ENCODE measurements around the gene GRIN3B.

The GRIN3B gene

DNA sequence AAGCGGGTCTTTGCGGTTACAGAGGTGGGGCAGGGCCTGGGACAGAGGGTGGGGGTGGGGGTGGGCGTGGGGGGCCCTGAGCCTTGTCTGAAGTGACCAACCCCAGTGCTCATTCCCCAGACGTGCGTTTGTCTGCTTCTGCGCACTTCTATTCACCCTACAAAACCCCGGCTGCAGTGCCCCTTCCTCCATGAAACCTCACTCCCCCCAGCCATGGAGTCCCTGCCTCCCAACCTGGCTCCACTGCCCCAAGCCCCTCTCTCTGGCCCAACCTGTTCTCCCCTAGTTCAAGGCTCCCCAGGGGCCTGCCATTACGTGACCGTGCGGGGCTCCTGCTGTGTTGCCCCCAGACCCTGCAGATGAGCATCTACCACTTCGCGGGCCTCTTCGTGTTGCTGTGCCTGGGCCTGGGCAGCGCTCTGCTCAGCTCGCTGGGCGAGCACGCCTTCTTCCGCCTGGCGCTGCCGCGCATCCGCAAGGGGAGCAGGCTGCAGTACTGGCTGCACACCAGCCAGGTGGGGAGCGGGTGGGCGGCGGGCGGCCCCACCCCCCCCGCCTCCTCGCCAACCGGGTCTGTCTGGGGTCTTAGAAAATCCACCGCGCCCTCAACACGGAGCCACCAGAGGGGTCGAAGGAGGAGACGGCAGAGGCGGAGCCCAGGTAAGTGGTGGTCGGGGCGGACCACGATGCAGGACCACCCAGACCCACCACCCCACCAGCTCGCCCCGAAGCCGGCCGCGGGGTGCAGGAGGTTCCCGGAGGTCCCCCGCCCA, 8.2 kb downstream of the GRIN3B start:
- DNase-seq, result no peak

GRCh38 chr19:1009041-1009980, 9.1 kb downstream of the GRIN3B start:
- DNase-seq, result no peak

DNA sequence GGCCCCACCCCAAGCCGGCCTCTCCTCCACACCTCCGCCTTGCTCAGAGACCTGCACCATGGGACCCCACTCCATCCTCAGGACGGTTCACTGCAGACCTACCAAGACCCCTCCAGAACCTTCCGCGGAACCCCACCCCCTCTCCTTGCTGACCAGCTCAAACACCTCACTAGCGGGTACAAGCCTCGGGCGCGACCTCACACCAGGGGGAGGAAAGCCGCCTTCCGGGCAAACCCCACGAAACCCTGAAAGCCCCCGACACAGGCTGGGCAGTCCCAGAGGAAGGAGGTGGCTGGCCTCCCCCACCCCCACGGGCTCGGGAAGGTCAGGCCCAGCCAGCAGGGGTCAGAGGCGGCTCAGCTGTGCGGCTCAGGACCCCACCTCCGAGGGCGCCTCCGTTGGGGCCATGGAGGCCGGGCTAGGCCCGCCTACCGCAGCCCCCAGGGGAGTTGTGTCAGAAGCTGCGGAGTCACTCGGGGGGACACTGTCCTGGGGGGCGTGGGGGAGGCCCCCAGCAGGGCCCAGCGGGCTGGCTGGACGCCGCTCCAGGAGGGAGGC, 9.8 kb downstream of the GRIN3B start:
- DNase-seq, result no peak

GRCh38 chr19:1010586-1011510, 10.6 kb downstream of the GRIN3B start:
- DNase-seq, result no peak

DNA sequence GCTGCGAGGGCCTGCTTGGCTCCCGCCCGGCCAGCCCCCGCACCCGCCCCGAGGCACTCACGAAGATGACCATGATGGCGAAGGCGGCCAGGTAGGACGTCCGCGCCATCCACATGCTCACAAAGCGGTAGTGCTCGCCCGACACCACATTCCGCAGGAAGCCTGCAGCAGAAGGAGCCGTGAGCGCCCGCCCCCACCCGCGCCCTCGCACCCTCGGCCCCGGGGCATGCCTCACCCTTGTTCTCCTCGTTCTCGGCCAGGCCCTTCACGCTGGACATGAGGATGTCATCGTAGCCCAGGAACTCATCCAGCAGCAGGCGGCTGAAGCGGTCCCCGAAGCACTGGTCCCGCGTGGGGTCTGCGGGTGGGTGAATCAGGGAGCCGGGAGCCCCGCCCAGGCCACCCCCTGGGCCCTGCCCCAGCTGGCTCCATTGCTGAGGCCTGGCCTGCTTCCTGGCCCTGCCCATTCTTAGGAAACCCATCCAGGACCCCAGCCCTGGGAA, 11.7 kb downstream of the GRIN3B start:
- DNase-seq, result no peak

GRCh38 chr19:1012334-1012733, 12.1 kb downstream of the GRIN3B start:
- no peak for DNase-seq

DNA sequence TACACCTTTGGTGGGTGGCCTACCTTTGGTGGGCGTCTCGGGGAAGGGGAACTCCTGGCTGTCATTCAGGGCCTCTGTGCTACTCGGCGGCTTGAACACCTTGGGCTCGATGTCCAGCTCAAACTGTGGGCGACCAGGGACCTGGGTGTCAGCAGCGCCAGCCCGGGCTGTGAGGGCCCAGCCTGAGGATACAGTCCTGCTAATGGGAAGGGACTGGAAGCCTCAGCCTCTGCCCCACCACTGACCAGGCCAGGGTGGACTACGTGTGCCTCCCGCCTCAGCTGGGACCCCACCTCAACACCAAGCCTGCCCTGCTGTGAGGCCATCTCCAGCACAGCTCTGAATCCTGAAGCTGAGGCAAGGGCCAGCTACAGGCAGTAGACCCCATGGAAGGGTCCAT, 13.0 kb downstream of the GRIN3B start:
- DNase-seq, result no peak

GRCh38 chr19:1014161-1015060, 14.2 kb downstream of the GRIN3B start:
- DNase-seq, result no peak

GRCh38 chr19:1015061-1015781, 15.0 kb downstream of the GRIN3B start:
- no peak for DNase-seq

DNA sequence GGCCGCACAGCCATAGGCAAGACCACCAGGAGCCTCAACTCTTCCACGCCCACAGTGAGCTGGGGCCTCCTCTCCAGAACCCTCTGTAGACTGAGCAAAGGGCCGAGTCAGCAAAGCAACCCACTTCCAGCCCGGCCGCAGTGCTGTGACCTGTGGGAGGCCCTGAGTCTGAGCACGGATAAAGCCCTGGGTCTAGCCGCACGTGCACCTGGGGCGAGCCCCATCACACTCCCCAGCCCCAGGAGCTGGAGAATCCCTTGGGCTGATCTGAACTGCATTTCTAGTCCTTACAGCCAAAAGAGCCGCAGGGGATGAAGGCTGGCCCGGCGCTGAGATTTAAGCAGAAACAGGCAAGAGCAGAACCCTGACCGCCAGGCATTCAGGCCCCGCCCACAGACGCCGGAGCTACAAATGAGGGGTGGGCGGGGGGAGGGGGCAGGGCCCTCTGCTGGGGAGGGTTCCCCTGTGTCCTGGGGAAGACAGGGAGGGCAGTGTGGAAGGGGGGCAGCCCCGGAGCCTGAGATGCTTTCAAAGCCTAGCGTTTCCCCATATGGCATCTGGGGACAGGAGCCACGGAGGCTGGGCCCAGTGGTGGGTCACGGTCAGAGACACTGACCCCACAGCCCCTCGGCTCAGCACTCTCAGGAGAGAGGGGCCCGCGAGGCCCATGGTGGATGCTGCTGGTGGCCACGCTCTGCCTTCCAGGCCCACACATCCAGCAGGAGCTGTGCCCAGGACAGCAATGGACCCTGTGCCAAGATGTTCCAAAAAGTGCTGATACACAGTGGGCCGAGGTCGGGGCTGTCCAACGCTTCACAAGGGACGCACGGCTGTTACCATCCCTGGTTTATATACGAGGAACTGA, 15.8 kb downstream of the GRIN3B start:
- DNase-seq, result no peak

- DNase-seq, result no peak
These were observed 16.5 kb downstream of the GRIN3B start for GRCh38 chr19:1016647-1017114.

GRCh38 chr19:1017115-1017905, 17.1 kb downstream of the GRIN3B start:
- DNase-seq, result no peak

GRCh38 chr19:1017906-1018305, 17.7 kb downstream of the GRIN3B start:
- DNase-seq, result no peak

DNA sequence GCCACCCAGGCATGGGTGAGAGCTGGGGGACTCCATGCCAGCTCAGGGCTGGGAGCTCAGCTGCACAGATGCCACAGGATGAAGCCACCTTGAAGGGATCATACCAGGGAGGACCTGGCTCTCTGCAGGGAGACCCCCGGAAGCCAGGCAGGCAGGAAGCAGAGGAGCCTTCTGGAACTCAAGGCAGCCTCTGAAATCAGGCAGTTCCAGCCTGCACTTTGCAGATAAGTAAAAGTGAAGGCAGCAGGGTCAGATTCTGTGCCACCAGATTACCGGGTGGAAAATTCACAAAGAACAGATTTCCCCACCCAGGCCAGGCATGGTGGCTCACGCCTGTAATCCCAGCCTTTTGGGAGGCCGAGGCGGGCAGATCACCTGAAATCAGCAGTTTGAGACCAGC, 18.2 kb downstream of the GRIN3B start:
- no peak for DNase-seq

GRCh38 chr19:1018932-1019615, 18.9 kb downstream of the GRIN3B start:
- DNase-seq, result no peak

DNA sequence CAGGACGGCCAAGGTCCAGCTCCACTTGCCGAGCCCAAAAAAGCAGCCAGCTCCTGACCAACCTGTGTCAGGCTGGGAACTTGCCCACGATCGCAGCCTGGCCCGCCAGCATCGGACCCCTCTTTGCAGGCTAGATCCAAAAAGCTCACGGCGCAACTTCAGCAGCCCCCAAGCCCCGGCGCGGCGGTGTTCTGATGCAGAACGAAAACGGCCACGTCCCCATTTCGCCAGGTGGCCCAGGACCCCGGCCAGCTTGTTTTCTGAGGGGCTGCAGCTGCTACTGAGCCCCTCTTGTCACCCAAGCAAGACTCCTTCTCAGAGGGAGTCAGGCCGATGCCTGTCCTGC, 19.4 kb downstream of the GRIN3B start:
- no peak for DNase-seq

DNA sequence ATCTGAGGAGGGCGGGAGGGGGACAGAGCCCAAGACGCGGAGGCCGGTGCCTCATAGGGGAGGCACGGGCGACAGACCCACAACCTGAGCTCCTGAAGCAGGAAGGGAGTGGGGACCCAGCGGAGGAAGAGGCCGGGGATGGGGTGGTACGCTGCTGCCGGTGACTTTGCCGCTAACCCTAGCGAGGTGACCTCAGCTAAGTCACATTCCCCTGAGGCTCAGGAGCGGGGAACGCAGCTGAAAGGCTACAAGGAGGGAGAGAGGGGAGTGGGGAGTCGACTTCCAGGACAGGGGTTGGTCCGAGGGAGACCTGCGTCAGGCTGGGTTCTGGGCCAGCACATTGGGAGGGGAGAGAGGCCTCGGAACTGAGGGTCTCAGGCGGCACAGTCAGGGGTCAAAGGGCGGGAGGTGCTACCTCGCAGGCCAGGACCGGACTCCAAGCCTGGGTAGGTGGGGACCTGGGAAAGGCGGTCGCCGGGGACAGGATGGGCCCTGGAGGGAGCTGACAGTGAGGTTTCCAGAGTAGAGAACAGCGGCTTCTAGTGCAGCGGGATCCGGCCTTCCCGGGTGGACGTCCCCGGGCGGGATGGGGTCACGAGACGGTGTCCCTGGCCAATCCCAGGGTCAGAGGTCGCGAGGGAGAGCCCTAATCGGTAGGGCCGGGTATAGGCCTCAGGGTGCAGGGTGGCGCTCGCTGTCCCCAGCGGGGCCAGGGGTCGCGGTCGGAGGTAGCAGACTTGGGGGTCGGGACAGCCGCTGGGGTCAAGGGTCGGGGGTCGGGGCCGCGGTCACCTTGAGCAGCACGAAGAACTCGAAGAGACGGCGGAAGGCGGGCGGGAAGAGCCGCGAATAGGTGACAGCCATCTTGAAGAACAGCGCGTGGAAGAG, 20.0 kb downstream of the GRIN3B start:
- DNase-seq, result no peak

Measured in NCI-H1092 treated with DMSO at 0.1 percent for 48 hours (cell line).